ENCODE results near the gene SAFB2. TPM values are rescaled to one million over a fixed set of nuclear protein-coding genes. Genes with fewer than 3 reads are reported as not detected.

SAFB2 gene
- polyA plus RNA-seq, 1 donor from 2014 or later = 40.1 TPM

GRCh38 chr19:5635427-5635826 is 12.9 kb upstream of the SAFB2 start:
- H3K79me2 ChIP-seq (replicated peaks; ENCODE audit: insufficient read depth, low read length) = peaks cover 76% of the 10 kb centered on the region
- TF ChIP-seq, protein P1, sequence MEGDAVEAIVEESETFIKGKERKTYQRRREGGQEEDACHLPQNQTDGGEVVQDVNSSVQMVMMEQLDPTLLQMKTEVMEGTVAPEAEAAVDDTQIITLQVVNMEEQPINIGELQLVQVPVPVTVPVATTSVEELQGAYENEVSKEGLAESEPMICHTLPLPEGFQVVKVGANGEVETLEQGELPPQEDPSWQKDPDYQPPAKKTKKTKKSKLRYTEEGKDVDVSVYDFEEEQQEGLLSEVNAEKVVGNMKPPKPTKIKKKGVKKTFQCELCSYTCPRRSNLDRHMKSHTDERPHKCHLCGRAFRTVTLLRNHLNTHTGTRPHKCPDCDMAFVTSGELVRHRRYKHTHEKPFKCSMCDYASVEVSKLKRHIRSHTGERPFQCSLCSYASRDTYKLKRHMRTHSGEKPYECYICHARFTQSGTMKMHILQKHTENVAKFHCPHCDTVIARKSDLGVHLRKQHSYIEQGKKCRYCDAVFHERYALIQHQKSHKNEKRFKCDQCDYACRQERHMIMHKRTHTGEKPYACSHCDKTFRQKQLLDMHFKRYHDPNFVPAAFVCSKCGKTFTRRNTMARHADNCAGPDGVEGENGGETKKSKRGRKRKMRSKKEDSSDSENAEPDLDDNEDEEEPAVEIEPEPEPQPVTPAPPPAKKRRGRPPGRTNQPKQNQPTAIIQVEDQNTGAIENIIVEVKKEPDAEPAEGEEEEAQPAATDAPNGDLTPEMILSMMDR (IDR thresholded peaks at IDR 0.05; ENCODE audit: poor library complexity, severe bottlenecking) = no peak
- no peak for TF ChIP-seq RAD21 (conservative IDR thresholded peaks at IDR 0.05)
- no peak for TF ChIP-seq MXI1 (conservative IDR thresholded peaks at IDR 0.05; ENCODE audit: poor library complexity, severe bottlenecking)
- no peak for TF ChIP-seq REST (IDR thresholded peaks at IDR 0.05; ENCODE audit: borderline replicate concordance)
- no peak for TF ChIP-seq SMC3 (conservative IDR thresholded peaks at IDR 0.05; ENCODE audit: poor library complexity)
- no peak for TF ChIP-seq TAF1 (IDR thresholded peaks at IDR 0.05; ENCODE audit: low read depth)
- TF ChIP-seq EZH2 (IDR thresholded peaks at IDR 0.05; ENCODE audit: borderline replicate concordance, insufficient read depth, low read length, poor library complexity, severe bottlenecking) = no peak
- no peak for TF ChIP-seq POLR2AphosphoS5 (IDR thresholded peaks at IDR 0.05)
- no peak for TF ChIP-seq EP300 (conservative IDR thresholded peaks at IDR 0.05; ENCODE audit: poor library complexity, severe bottlenecking)
- H4K20me1 ChIP-seq (ENCODE audit: insufficient read depth) = peaks cover 12% of the 10 kb centered on the region
- no peak overlapping the region for H3K9ac ChIP-seq (ENCODE audit: low read length)
- H3F3A ChIP-seq (ENCODE audit: insufficient read depth, low read length, poor library complexity, severe bottlenecking) = no peaks in the 10 kb centered on the region
- H3K36me3 ChIP-seq (ENCODE audit: insufficient read depth, low read length) = no peaks in the 10 kb centered on the region
- H3K27me3 ChIP-seq (ENCODE audit: insufficient read depth, low read depth, low read length) = no peaks in the 10 kb centered on the region
- H3K4me2 ChIP-seq (ENCODE audit: low read length) = no peak overlapping the region
- no peak overlapping the region for H3K27ac ChIP-seq (ENCODE audit: low read length)
- H3K4me3 ChIP-seq (ENCODE audit: low read length) = no peak overlapping the region
- H3K9me2 ChIP-seq (ENCODE audit: insufficient read depth, low read length) = no peaks in the 10 kb centered on the region
- no peak overlapping the region for H2AFZ ChIP-seq (ENCODE audit: low read depth, low read length)
- no peaks in the 10 kb centered on the region for H3K9me3 ChIP-seq (ENCODE audit: low read length)

DNA sequence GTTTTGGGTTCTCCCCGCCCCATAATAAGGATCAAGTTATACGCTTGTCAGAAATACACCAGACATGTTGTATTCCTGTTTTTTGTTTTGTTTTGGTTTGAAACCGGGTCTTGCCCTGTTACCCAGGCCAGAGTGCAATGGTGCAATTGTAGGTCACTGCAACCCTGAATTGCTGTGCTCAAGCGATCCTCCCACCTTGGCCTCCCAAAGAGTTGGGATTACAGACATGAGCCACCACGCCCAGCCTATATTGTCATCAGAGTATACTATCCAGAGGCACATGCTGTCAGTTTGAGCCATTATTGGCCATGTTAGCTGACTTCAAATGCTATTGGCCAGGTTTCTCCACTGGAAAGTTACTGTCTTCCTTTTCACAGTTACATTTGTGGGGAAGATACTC is 10.1 kb upstream of the SAFB2 start:
- H3K9me3 ChIP-seq (ENCODE audit: low read length) = no peaks in the 10 kb centered on the region
- no peaks in the 10 kb centered on the region for H3F3A ChIP-seq (ENCODE audit: insufficient read depth, low read length, poor library complexity, severe bottlenecking)
- H3K36me3 ChIP-seq (ENCODE audit: insufficient read depth, low read length) = no peaks in the 10 kb centered on the region
- H3K4me2 ChIP-seq (ENCODE audit: low read length) = no peak overlapping the region
- no peak overlapping the region for H2AFZ ChIP-seq (ENCODE audit: low read depth, low read length)
- no peak overlapping the region for H3K9ac ChIP-seq (ENCODE audit: low read length)
- TF ChIP-seq EP300 (conservative IDR thresholded peaks at IDR 0.05; ENCODE audit: poor library complexity, severe bottlenecking) (no peak), POLR2AphosphoS5 (IDR thresholded peaks at IDR 0.05) (no peak), SMC3 (conservative IDR thresholded peaks at IDR 0.05; ENCODE audit: poor library complexity) (no peak), MXI1 (conservative IDR thresholded peaks at IDR 0.05; ENCODE audit: poor library complexity, severe bottlenecking) (no peak), TAF1 (IDR thresholded peaks at IDR 0.05; ENCODE audit: low read depth) (no peak), REST (IDR thresholded peaks at IDR 0.05; ENCODE audit: borderline replicate concordance) (no peak), RAD21 (conservative IDR thresholded peaks at IDR 0.05) (no peak), EZH2 (IDR thresholded peaks at IDR 0.05; ENCODE audit: borderline replicate concordance, insufficient read depth, low read length, poor library complexity, severe bottlenecking) (no peak)
- TF ChIP-seq, protein P1 (IDR thresholded peaks at IDR 0.05; ENCODE audit: poor library complexity, severe bottlenecking) = no peak
- H3K27ac ChIP-seq (ENCODE audit: low read length) = no peak overlapping the region
- no peaks in the 10 kb centered on the region for H3K27me3 ChIP-seq (ENCODE audit: insufficient read depth, low read depth, low read length)
- peaks cover 84% of the 10 kb centered on the region for H3K79me2 ChIP-seq (replicated peaks; ENCODE audit: insufficient read depth, low read length)
- H4K20me1 ChIP-seq (ENCODE audit: insufficient read depth) = peaks cover 12% of the 10 kb centered on the region
- H3K4me3 ChIP-seq (ENCODE audit: low read length) = no peak overlapping the region
- H3K9me2 ChIP-seq (ENCODE audit: insufficient read depth, low read length) = no peaks in the 10 kb centered on the region
